Measurements from ENCODE around the gene KRTAP10-3.

- TF ChIP-seq, protein P1, sequence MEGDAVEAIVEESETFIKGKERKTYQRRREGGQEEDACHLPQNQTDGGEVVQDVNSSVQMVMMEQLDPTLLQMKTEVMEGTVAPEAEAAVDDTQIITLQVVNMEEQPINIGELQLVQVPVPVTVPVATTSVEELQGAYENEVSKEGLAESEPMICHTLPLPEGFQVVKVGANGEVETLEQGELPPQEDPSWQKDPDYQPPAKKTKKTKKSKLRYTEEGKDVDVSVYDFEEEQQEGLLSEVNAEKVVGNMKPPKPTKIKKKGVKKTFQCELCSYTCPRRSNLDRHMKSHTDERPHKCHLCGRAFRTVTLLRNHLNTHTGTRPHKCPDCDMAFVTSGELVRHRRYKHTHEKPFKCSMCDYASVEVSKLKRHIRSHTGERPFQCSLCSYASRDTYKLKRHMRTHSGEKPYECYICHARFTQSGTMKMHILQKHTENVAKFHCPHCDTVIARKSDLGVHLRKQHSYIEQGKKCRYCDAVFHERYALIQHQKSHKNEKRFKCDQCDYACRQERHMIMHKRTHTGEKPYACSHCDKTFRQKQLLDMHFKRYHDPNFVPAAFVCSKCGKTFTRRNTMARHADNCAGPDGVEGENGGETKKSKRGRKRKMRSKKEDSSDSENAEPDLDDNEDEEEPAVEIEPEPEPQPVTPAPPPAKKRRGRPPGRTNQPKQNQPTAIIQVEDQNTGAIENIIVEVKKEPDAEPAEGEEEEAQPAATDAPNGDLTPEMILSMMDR (CRISPR knock-in tag; IDR thresholded peaks at IDR 0.05): no peak
- no peak for TF ChIP-seq TCF12 (IDR thresholded peaks at IDR 0.05)
- TF ChIP-seq TCF12 (CRISPR knock-in tag; IDR thresholded peaks at IDR 0.05): no peak
- TF ChIP-seq BRCA1 (CRISPR knock-in tag; IDR thresholded peaks at IDR 0.05): no peak
- TF ChIP-seq, protein P2, sequence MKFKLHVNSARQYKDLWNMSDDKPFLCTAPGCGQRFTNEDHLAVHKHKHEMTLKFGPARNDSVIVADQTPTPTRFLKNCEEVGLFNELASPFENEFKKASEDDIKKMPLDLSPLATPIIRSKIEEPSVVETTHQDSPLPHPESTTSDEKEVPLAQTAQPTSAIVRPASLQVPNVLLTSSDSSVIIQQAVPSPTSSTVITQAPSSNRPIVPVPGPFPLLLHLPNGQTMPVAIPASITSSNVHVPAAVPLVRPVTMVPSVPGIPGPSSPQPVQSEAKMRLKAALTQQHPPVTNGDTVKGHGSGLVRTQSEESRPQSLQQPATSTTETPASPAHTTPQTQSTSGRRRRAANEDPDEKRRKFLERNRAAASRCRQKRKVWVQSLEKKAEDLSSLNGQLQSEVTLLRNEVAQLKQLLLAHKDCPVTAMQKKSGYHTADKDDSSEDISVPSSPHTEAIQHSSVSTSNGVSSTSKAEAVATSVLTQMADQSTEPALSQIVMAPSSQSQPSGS (CRISPR knock-in tag; IDR thresholded peaks at IDR 0.05): no peak
- TF ChIP-seq ZSCAN25 (CRISPR knock-in tag; IDR thresholded peaks at IDR 0.05): no peak
- no peak for TF ChIP-seq MXI1 (IDR thresholded peaks at IDR 0.05; ENCODE audit: borderline replicate concordance, low read depth, low read length)
- TF ChIP-seq EP300 (IDR thresholded peaks at IDR 0.05; ENCODE audit: low read depth in 2 of 2, low read length in 2 of 2): no peak
- TF ChIP-seq EP300 (CRISPR knock-in tag; IDR thresholded peaks at IDR 0.05; ENCODE audit: borderline replicate concordance): no peak
Measured at GRCh38 chr21:44579833-44580144, 21.2 kb upstream of the KRTAP10-3 start.
